Stomach (tissue), 4 donors: Measurements from ENCODE around the gene ANKRD11.

Experiments
- POLR2AphosphoS5 ChIP-seq, 3 donors: sonication (generic); formaldehyde crosslinking; IDR thresholded peaks; one replicate each; pipeline ENCODE4 v1.6.1; 2016; ENCODE audit warnings: antibody characterized with exemption in 3 of 3
- TF ChIP-seq, protein P1 (sequence below), 7 experiments: fragments of 450-650 bp in 4 of 7; fragments of 200-600 bp in 3 of 7; sonication (generic) in 3 of 7; IDR thresholded peaks; one replicate each; pipeline ENCODE4 v1.5.1; 2016 to 2019; ENCODE audit warnings: antibody characterized with exemption in 7 of 7, control low read depth in 2 of 7, mild to moderate bottlenecking in 1 of 7

DNA sequence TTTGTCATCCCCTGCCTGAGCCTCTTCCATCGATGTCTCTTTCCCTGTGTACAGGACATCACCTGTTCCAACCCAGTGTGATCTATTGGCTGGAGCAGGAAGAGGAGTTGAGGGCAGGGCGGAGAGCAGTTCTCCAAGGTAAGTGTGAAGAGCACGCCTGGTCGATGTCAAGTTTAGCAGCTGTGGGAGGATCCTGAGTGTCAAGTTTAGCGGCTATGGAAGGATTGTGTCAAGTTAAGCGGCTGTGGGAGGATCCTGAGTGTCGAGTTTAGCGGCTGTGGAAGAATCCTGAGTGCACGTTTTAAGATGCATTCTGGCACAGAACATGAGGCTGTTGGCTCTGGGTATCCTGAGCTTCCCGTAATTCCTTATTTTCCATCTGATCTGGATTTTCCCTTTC lies 265.7 kb downstream of the ANKRD11 start:
- TF ChIP-seq, protein P1, sequence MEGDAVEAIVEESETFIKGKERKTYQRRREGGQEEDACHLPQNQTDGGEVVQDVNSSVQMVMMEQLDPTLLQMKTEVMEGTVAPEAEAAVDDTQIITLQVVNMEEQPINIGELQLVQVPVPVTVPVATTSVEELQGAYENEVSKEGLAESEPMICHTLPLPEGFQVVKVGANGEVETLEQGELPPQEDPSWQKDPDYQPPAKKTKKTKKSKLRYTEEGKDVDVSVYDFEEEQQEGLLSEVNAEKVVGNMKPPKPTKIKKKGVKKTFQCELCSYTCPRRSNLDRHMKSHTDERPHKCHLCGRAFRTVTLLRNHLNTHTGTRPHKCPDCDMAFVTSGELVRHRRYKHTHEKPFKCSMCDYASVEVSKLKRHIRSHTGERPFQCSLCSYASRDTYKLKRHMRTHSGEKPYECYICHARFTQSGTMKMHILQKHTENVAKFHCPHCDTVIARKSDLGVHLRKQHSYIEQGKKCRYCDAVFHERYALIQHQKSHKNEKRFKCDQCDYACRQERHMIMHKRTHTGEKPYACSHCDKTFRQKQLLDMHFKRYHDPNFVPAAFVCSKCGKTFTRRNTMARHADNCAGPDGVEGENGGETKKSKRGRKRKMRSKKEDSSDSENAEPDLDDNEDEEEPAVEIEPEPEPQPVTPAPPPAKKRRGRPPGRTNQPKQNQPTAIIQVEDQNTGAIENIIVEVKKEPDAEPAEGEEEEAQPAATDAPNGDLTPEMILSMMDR (IDR thresholded peaks at IDR 0.05): no peak
- TF ChIP-seq POLR2AphosphoS5 (IDR thresholded peaks at IDR 0.05): no peak
